ENCODE results near the gene UBE2J2. TPM values are rescaled to one million over a fixed set of nuclear protein-coding genes. Genes with fewer than 3 reads are reported as not detected.

The UBE2J2 gene
- total RNA-seq, 2 donors from 2014 or later: 43.1 to 83.3 TPM

DNA sequence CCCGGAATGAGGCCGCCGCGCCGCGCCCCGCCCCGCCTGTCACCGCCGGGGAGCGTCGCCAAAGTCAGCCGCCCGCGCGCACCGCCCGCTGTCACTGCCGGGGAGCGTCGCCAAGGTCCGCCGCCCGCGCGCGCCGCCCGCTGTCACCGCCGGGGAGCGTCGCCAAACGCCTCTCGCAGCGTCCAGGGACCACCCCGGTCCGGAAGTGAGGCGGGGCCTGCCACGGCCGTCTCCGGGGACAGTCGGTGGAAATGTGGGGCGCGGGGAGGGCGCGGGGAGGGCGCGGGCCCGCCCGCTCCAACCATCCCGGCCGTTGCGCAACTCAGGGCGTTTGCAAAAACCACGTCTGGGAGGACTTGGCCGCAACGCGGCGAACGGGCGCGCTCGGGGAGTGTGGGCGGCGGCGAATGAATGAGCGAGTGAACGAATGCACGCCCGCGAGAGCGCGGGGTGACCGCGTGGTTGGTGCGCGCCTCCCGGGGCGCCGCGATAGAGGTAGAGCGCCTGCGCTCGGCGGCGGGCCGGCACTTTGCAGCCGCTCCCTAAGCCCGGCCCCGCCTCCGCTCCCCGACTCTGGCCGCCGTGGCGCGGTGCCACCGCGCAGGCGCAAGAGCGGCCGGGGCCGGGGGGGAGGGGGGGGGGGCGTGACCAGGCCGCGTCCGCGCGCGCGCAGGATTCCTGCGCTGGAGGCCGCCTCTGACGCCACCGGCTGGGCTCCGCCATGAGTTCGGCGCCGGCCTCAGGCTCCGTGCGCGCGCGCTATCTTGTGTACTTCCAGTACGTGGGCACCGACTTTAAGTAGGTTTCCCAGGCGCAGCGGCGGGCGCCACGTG lies 34.5 kb upstream of the UBE2J2 start, which contains the start of the genes ACAP3 and PUSL1:
TSS of gene ACAP3 (minus strand) at position 8 of the 833 bp plus-strand sequence. CDS start 115 bp downstream, outside the sequence.
TSS of gene PUSL1 (plus strand) at position 675 of the 833 bp plus-strand sequence. CDS start at position 722, 47 bp downstream.
- peaks cover 30% of the 10 kb centered on the region for H3K4me1 ChIP-seq
- intact Hi-C loops (cut with DNase I): no loop called here
- peak within 1 kb of the TSS; percentile 88 for H3K27ac ChIP-seq
- no peaks in the 10 kb centered on the region for H3K9me3 ChIP-seq
- no peaks in the 10 kb centered on the region for H3K36me3 ChIP-seq
- peak; percentile 82 for DNase-seq
- peak within 1 kb of the TSS; percentile 80 for H3K4me3 ChIP-seq
- H3K9ac ChIP-seq (ENCODE audit: low read depth in 2 of 2, low read length in 2 of 2): peak within 1 kb of the TSS; percentile 77 to 97
- H3K27me3 ChIP-seq: no peaks in the 10 kb centered on the region
- TF ChIP-seq, protein P1, sequence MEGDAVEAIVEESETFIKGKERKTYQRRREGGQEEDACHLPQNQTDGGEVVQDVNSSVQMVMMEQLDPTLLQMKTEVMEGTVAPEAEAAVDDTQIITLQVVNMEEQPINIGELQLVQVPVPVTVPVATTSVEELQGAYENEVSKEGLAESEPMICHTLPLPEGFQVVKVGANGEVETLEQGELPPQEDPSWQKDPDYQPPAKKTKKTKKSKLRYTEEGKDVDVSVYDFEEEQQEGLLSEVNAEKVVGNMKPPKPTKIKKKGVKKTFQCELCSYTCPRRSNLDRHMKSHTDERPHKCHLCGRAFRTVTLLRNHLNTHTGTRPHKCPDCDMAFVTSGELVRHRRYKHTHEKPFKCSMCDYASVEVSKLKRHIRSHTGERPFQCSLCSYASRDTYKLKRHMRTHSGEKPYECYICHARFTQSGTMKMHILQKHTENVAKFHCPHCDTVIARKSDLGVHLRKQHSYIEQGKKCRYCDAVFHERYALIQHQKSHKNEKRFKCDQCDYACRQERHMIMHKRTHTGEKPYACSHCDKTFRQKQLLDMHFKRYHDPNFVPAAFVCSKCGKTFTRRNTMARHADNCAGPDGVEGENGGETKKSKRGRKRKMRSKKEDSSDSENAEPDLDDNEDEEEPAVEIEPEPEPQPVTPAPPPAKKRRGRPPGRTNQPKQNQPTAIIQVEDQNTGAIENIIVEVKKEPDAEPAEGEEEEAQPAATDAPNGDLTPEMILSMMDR (IDR thresholded peaks at IDR 0.05): no peak

DNA sequence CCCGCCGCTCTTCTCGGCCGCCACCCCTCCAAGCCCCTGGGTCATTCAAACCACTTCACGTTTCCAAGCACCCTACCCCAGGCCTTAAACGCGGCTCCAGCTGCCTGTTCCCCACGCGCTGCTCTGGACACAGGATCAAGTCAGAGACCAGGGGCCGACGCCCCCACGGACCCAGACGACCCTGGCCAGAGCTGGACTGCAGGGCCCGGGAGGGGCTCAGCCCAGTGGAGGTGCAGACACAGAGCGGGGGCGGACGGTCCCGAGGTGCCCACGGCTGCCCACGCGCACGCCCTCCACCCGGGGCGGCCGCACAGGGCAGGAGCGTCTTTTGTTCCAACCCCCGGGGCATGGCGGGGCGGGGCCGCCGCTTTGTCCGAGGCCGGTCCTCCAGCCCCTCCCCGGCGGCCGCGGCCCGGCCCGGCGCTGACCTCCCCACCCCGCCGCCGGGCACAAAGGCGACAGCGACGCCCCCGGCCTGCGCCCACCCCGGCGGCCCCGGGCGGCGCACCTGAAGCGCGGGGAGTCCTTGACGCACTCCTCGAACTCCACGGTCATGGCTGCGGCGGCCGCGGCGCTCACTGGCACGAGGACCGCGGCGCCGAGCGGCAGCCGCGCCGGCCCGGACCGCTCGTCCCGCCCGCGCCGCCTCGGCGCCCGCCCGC lies 33.7 kb upstream of the UBE2J2 start:
- DNase-seq: peak; percentile 65
- peak overlapping the region; percentile 65 to 84 for H3K9ac ChIP-seq (ENCODE audit: low read depth in 2 of 2, low read length in 2 of 2)

GRCh38 chr1:1306661-1307260 lies 33.1 kb upstream of the UBE2J2 start:
- Histone ChIP-seq H3K27ac (no peak overlapping the region), H3K9me3 (no peaks in the 10 kb centered on the region), H3K36me3 (no peaks in the 10 kb centered on the region), H3K9ac (ENCODE audit: low read depth in 2 of 2, low read length in 2 of 2) (peak overlapping the region; percentile 65 to 84), H3K4me3 (peak overlapping the region; percentile 80), H3K27me3 (no peaks in the 10 kb centered on the region), H3K4me1 (peaks cover 30% of the 10 kb centered on the region)
- intact Hi-C loops (cut with DNase I): no loop called here
- TF ChIP-seq, protein P1 (IDR thresholded peaks at IDR 0.05): no peak
- DNase-seq: peak; percentile 53

More for the DNA sequence above, 33.7 kb upstream of the UBE2J2 start:
- intact Hi-C loops (cut with DNase I): no loop called here
- peaks cover 30% of the 10 kb centered on the region for H3K4me1 ChIP-seq
- H3K36me3 ChIP-seq: no peaks in the 10 kb centered on the region
- peak overlapping the region; percentile 80 for H3K4me3 ChIP-seq
- no peaks in the 10 kb centered on the region for H3K27me3 ChIP-seq
- TF ChIP-seq, protein P1 (IDR thresholded peaks at IDR 0.05): no peak
- no peaks in the 10 kb centered on the region for H3K9me3 ChIP-seq
- peak overlapping the region; percentile 71 for H3K27ac ChIP-seq

- Histone ChIP-seq H3K27ac (peak overlapping the region; percentile 81), H3K9me3 (no peaks in the 10 kb centered on the region), H3K4me1 (peaks cover 30% of the 10 kb centered on the region), H3K27me3 (no peaks in the 10 kb centered on the region), H3K4me3 (peak overlapping the region; percentile 80), H3K9ac (ENCODE audit: low read depth in 2 of 2, low read length in 2 of 2) (peak overlapping the region; percentile 61 to 65), H3K36me3 (no peaks in the 10 kb centered on the region)
- TF ChIP-seq, protein P1 (IDR thresholded peaks at IDR 0.05): no peak
- no peak for DNase-seq
- intact Hi-C loops (cut with DNase I): no loop called here
Observed at GRCh38 chr1:1306070-1306660, 32.5 kb upstream of the UBE2J2 start.

Data from colonic mucosa (tissue), 4 donors.